Measurements from ENCODE around the gene HIVEP3. TPM values are rescaled to one million over a fixed set of nuclear protein-coding genes. Genes with fewer than 3 reads are reported as not detected.
A peak's percentile ranks its signal among the peaks of the same experiment; 100 is the strongest.

The HIVEP3 gene
- total RNA-seq, 4 donors from 2014 or later: 1.4 to 3.0 (median 2.3) TPM

- Histone ChIP-seq H3K4me3 (no peak overlapping the region), H3K36me3 (no peaks in the 10 kb centered on the region), H3K27ac (replicated peaks in 1 of 4) (no peak overlapping the region), H3K27me3 (no peaks in the 10 kb centered on the region), H3K4me1 (peaks cover 14 to 24% (median 19%) of the 10 kb centered on the region in 4 donors), H3K9me3 (no peaks in the 10 kb centered on the region)
- no peak for DNase-seq (ENCODE audit: extremely low spot score)
- WGBS: 97% methylated on average over 5 of the region's 6 CpGs
- intact Hi-C loops (cut with DNase I): no loop called here
- no peak for TF ChIP-seq EP300 (IDR thresholded peaks at IDR 0.05)
- TF ChIP-seq POLR2AphosphoS5 (IDR thresholded peaks at IDR 0.05): no peak
- TF ChIP-seq CTCF (IDR thresholded peaks at IDR 0.05): no peak
Observed at GRCh38 chr1:41539418-41539805, 379.3 kb downstream of the HIVEP3 start.

- intact Hi-C loops (cut with DNase I): no loop called here
- Histone ChIP-seq H3K9me3 (no peaks in the 10 kb centered on the region), H3K4me3 (no peak overlapping the region), H3K27ac (replicated peaks in 1 of 4) (no peak overlapping the region), H3K4me1 (peaks cover 14 to 24% (median 19%) of the 10 kb centered on the region in 4 donors), H3K27me3 (no peaks in the 10 kb centered on the region), H3K36me3 (no peaks in the 10 kb centered on the region)
- TF ChIP-seq POLR2A (IDR thresholded peaks at IDR 0.05; ENCODE audit: low read depth): no peak
- TF ChIP-seq POLR2AphosphoS5 (IDR thresholded peaks at IDR 0.05): no peak
- TF ChIP-seq EP300 (IDR thresholded peaks at IDR 0.05): no peak
- TF ChIP-seq CTCF (IDR thresholded peaks at IDR 0.05): no peak
- 97% methylated on average over 9 of the region's 9 CpGs for WGBS
- DNase-seq (ENCODE audit: extremely low spot score): no peak
Observed at GRCh38 chr1:41538741-41539417, 379.8 kb downstream of the HIVEP3 start.

- intact Hi-C loops (cut with DNase I): no loop called here
- no peak overlapping the region for H3K27ac ChIP-seq (replicated peaks in 1 of 4)
- H3K4me1 ChIP-seq: peaks cover 14 to 24% (median 19%) of the 10 kb centered on the region in 4 donors
- no peaks in the 10 kb centered on the region for H3K27me3 ChIP-seq
- no peak overlapping the region for H3K4me3 ChIP-seq
- 42% methylated on average over 8 of the region's 10 CpGs for WGBS
- no peaks in the 10 kb centered on the region for H3K36me3 ChIP-seq
- no peaks in the 10 kb centered on the region for H3K9me3 ChIP-seq
- TF ChIP-seq POLR2AphosphoS5 (IDR thresholded peaks at IDR 0.05) (peak; percentile 19 to 36), POLR2A (IDR thresholded peaks at IDR 0.05; ENCODE audit: low read depth) (no peak), EP300 (IDR thresholded peaks at IDR 0.05) (no peak), CTCF (IDR thresholded peaks at IDR 0.05) (no peak)
- DNase-seq (ENCODE audit: extremely low spot score): no peak
Observed at GRCh38 chr1:41537788-41538351, 380.9 kb downstream of the HIVEP3 start.

DNA sequence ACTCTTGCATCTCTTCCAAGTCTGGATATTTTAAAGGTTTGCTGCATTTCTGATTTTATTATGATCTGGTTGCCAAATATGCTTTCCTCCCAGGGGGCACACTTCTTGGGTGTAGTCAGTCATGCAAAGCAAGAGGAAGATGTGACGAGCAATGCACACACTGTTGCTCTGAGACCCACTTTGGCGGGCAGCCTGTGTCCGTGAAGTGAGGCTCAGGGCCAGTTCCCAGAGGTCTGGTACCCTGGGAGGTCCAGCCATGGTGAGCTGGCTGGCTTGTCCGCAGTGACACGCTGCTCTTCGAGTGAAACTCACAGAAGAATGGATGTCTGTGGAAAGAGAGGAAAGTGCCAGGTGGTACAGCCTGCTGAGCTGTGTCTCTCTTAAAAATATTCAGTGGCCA, 381.5 kb downstream of the HIVEP3 start:
- intact Hi-C loops (cut with DNase I): no loop called here
- Histone ChIP-seq H3K27ac (replicated peaks in 1 of 4) (no peak overlapping the region), H3K9me3 (no peaks in the 10 kb centered on the region), H3K36me3 (no peaks in the 10 kb centered on the region), H3K27me3 (no peaks in the 10 kb centered on the region), H3K4me1 (peaks cover 14 to 24% (median 19%) of the 10 kb centered on the region in 4 donors), H3K4me3 (no peak overlapping the region)
- 63% methylated on average over 6 of the region's 6 CpGs for WGBS
- DNase-seq (ENCODE audit: extremely low spot score): no peak
- TF ChIP-seq POLR2A (IDR thresholded peaks at IDR 0.05; ENCODE audit: low read depth): no peak
- TF ChIP-seq POLR2AphosphoS5 (IDR thresholded peaks at IDR 0.05): no peak
- no peak for TF ChIP-seq EP300 (IDR thresholded peaks at IDR 0.05)
- TF ChIP-seq CTCF (IDR thresholded peaks at IDR 0.05): no peak
